GM23338 (cell line): ENCODE measurements around the gene ARHGAP42. TPM values are rescaled to one million over a fixed set of nuclear protein-coding genes. Genes with fewer than 3 reads are reported as not detected.

Source experiments
- ATAC-seq: fragments of 200-7000 bp; cut with Tn5 transposase; 3 replicates; pipeline ENCODE4 v1.9.1; 2020
- DNase-seq: peaks from one replicate; pipeline ENCODE4 v3.0.0-alpha.2; 2015; ENCODE audit warnings: low spot score
- H2AFZ ChIP-seq: fragments of 200-600 bp; sonication (generic); 2 replicates; pipeline ENCODE4 v1.8.0; 2016; ENCODE audit warnings: antibody characterized with exemption, mild to moderate bottlenecking, moderate library complexity
- H3F3A ChIP-seq: fragments of 200-600 bp; sonication (generic); replicated peaks from 2 replicates; pipeline ENCODE4 v1.8.0; 2017; ENCODE audit warnings: antibody characterized with exemption, mixed run types, low read depth
- H3K27ac ChIP-seq: fragments of 200-600 bp; sonication (generic); 2 replicates; pipeline ENCODE4 v1.6.1; 2016; ENCODE audit warnings: low read depth
- H3K27me3 ChIP-seq: fragments of 200-600 bp; sonication (generic); 2 replicates; pipeline ENCODE4 v1.8.0; 2016; ENCODE audit warnings: mild to moderate bottlenecking, mixed run types, moderate library complexity; ENCODE audit not compliant: insufficient read depth
- H3K36me3 ChIP-seq: fragments of 200-600 bp; sonication (generic); 2 replicates; pipeline ENCODE4 v1.8.0; 2016; ENCODE audit warnings: mild to moderate bottlenecking; ENCODE audit not compliant: insufficient read depth
- H3K4me1 ChIP-seq: fragments of 200-600 bp; sonication (generic); 2 replicates; pipeline ENCODE4 v1.8.0; 2016; ENCODE audit warnings: mild to moderate bottlenecking, moderate library complexity; ENCODE audit not compliant: insufficient read depth
- H3K4me2 ChIP-seq: fragments of 200-600 bp; sonication (generic); 2 replicates; pipeline ENCODE4 v1.7.1; 2017; ENCODE audit warnings: mixed run types
- H3K4me3 ChIP-seq: fragments of 200-600 bp; sonication (generic); 2 replicates; pipeline ENCODE4 v1.6.1; 2016; ENCODE audit warnings: mixed run types
- H3K79me2 ChIP-seq: fragments of 200-600 bp; sonication (generic); replicated peaks from 2 replicates; pipeline ENCODE4 v1.8.0; 2017; ENCODE audit warnings: mild to moderate bottlenecking; ENCODE audit not compliant: insufficient read depth
- H3K9me2 ChIP-seq: fragments of 200-600 bp; sonication (generic); 2 replicates; pipeline ENCODE4 v1.8.0; 2017; ENCODE audit not compliant: insufficient read depth
- H4K20me1 ChIP-seq: fragments of 200-600 bp; sonication (generic); replicated peaks from 2 replicates; pipeline ENCODE4 v1.8.0; 2017; ENCODE audit warnings: mild to moderate bottlenecking; ENCODE audit not compliant: insufficient read depth
- H3K27ac Mint-ChIP-seq: 2 replicates; pipeline ENCODE4 v1.8.0; 2020; ENCODE audit warnings: inconsistent platforms, mild to moderate bottlenecking, moderate library complexity, mixed read lengths
- H3K27me3 Mint-ChIP-seq: 3 replicates; pipeline ENCODE4 v1.8.0; 2022; ENCODE audit warnings: low read depth, mild to moderate bottlenecking, moderate library complexity, mixed read lengths, inconsistent platforms; ENCODE audit not compliant: insufficient read depth, poor library complexity
- H3K36me3 Mint-ChIP-seq: 3 replicates; pipeline ENCODE4 v1.8.0; 2021; ENCODE audit warnings: low read depth, mild to moderate bottlenecking, inconsistent platforms, moderate library complexity, mixed read lengths
- H3K4me1 Mint-ChIP-seq: 3 replicates; pipeline ENCODE4 v1.8.0; 2020; ENCODE audit warnings: mild to moderate bottlenecking, inconsistent platforms, mixed read lengths
- H3K4me3 Mint-ChIP-seq: 3 replicates; pipeline ENCODE4 v1.8.0; 2021; ENCODE audit warnings: moderate library complexity, mild to moderate bottlenecking, inconsistent platforms, mixed read lengths
- H3K9me3 Mint-ChIP-seq: 3 replicates; pipeline ENCODE4 v1.8.0; 2020; ENCODE audit warnings: moderate library complexity, mild to moderate bottlenecking, inconsistent platforms, mixed read lengths
- CREB1 ChIP-seq: fragments of 250-450 bp; sonication (Bioruptor Pico); IDR thresholded peaks from 2 replicates; pipeline ENCODE4 v1.5.0; 2020; ENCODE audit warnings: low read depth, mild to moderate bottlenecking, moderate library complexity
- CTCF ChIP-seq, 2 experiments: fragments of 200-600 bp in 1 of 2; sonication (generic) in 1 of 2; conservative IDR thresholded peaks; 2 replicates each; pipeline versions ENCODE4 v1.5.1 to v1.6.1; 2016 to 2017; ENCODE audit warnings: antibody characterized with exemption in 2 of 2, low read depth in 2 of 2, mild to moderate bottlenecking in 2 of 2, moderate library complexity in 1 of 2
- ETS1 ChIP-seq: IDR thresholded peaks from 2 replicates; pipeline ENCODE4 v1.6.1; 2016; ENCODE audit warnings: antibody characterized with exemption
- EZH2 ChIP-seq: fragments of 200-600 bp; sonication (generic); IDR thresholded peaks from one replicate; pipeline ENCODE4 v1.8.0; 2017; ENCODE audit warnings: antibody characterized with exemption, mild to moderate bottlenecking, low read depth; ENCODE audit not compliant: unreplicated experiment
- EZH2phosphoT487 ChIP-seq: fragments of 200-600 bp; sonication (generic); IDR thresholded peaks from one replicate; pipeline ENCODE4 v1.8.1; 2018; ENCODE audit warnings: antibody characterized with exemption; ENCODE audit not compliant: unreplicated experiment
- JUNB ChIP-seq: IDR thresholded peaks from one replicate; pipeline ENCODE4 v1.6.1; 2016; ENCODE audit warnings: antibody characterized with exemption; ENCODE audit not compliant: unreplicated experiment
- NANOG ChIP-seq: IDR thresholded peaks from 2 replicates; pipeline ENCODE4 v1.6.1; 2016; ENCODE audit warnings: antibody characterized with exemption, borderline replicate concordance
- REST ChIP-seq: IDR thresholded peaks from one replicate; pipeline ENCODE4 v1.6.1; 2018; ENCODE audit warnings: antibody characterized with exemption; ENCODE audit not compliant: unreplicated experiment
- STAT1 ChIP-seq: IDR thresholded peaks from one replicate; pipeline ENCODE4 v1.6.1; 2016; ENCODE audit warnings: antibody characterized with exemption; ENCODE audit not compliant: unreplicated experiment
- ZNF462 ChIP-seq: fragments of 250-450 bp; sonication (Bioruptor Pico); IDR thresholded peaks from 2 replicates; pipeline ENCODE4 v1.5.0; 2020; ENCODE audit warnings: mild to moderate bottlenecking, moderate library complexity
- polyA plus RNA-seq: library from polyadenylated mRNA; unstranded; fragments of >200 nt; fragmentation: Nextera tagmentation; extraction: Ambion mirVana; gene quantifications from 2 replicates; pipeline ENCODE4 v1.2.1, GENCODE V29; 2016
- total RNA-seq: library from RNA; depleted of rRNA; stranded (reverse); fragments of >200 nt; shearing (Covaris generic); gene quantifications from 2 replicates; pipeline ENCODE4 v1.2.3, GENCODE V29; 2014

The ARHGAP42 gene
- total and polyA plus RNA-seq, 2 experiments from 2014 or later = 23.7 to 35.7 TPM

GRCh38 chr11:101031713-101032112, 344.6 kb downstream of the ARHGAP42 start:
- H3K4me1 ChIP-seq = no peaks in the 10 kb centered on the region
- H3K4me3 Mint-ChIP-seq = no peak overlapping the region

More at GRCh38 chr11:101031713-101032112, 344.6 kb downstream of the ARHGAP42 start:
- no peaks in the 10 kb centered on the region for H3K9me3 Mint-ChIP-seq
- no peak overlapping the region for H3K27ac ChIP-seq
- no peaks in the 10 kb centered on the region for H4K20me1 ChIP-seq
- no peaks in the 10 kb centered on the region for H3K27me3 ChIP-seq
- H3K27ac Mint-ChIP-seq = no peak overlapping the region
- H3K4me1 Mint-ChIP-seq = peaks cover 3% of the 10 kb centered on the region; the same call in 2 of the 3 replicates
- TF ChIP-seq CREB1 (CRISPR knock-in tag) (no peak), STAT1 (no peak), EZH2phosphoT487 (no peak), ETS1 (no peak), EZH2 (no peak), NANOG (no peak), ZNF462 (no peak), CTCF (conservative IDR thresholded peaks at IDR 0.05; ENCODE audit: low read depth in 2 of 2) (no peak), REST (no peak), JUNB (no peak)
- no peak overlapping the region for H2AFZ ChIP-seq
- no peaks in the 10 kb centered on the region for H3K36me3 ChIP-seq
- H3F3A ChIP-seq = no peaks in the 10 kb centered on the region
- H3K27me3 Mint-ChIP-seq = no peaks in the 10 kb centered on the region
- no peaks in the 10 kb centered on the region for H3K9me2 ChIP-seq
- no peaks in the 10 kb centered on the region for H3K79me2 ChIP-seq
- H3K4me3 ChIP-seq = no peak overlapping the region
- DNase-seq (no peak), ATAC-seq (no peak)
- H3K4me2 ChIP-seq = no peak overlapping the region
- no peaks in the 10 kb centered on the region for H3K36me3 Mint-ChIP-seq
